Measurements from ENCODE around the gene SPC24.

- TF ChIP-seq CTCF (conservative IDR thresholded peaks at IDR 0.05), result no peak
- no peak for TF ChIP-seq EZH2 (IDR thresholded peaks at IDR 0.05; ENCODE audit: low read depth)
These were observed 14.5 kb upstream of the SPC24 start for GRCh38 chr19:11169896-11170678.

Measured in PC-9 (cell line).